Fibroblast of the aortic adventitia (primary cell): Measurements from ENCODE around the gene MLPH. TPM values are rescaled to one million over a fixed set of nuclear protein-coding genes. Genes with fewer than 3 reads are reported as not detected.

ENCODE experiments used
- DNase-seq: peaks from one replicate; pipeline ENCODE4 v3.0.0-alpha.2; 2010; ENCODE audit warnings: low read depth
- H3K4me3 ChIP-seq: 2 replicates; pipeline ENCODE4 v1.5.1; 2011; ENCODE audit warnings: low read depth, mild to moderate bottlenecking, control low read depth, low read length, moderate library complexity
- total RNA-seq: library from RNA; depleted of rRNA; stranded (reverse); fragments of >200 nt; gene quantifications from 2 replicates; pipeline ENCODE4 v1.2.3, GENCODE V29; 2012; ENCODE audit warnings: low replicate concordance
- TF ChIP-seq, protein P1 (sequence below): IDR thresholded peaks from 2 replicates; pipeline ENCODE4 v1.5.1; 2011; ENCODE audit warnings: mild to moderate bottlenecking, low read length, control low read depth, inconsistent platforms; ENCODE audit not compliant: insufficient read depth

The MLPH gene
- total RNA-seq, 1 donor: 5.2 TPM

DNA sequence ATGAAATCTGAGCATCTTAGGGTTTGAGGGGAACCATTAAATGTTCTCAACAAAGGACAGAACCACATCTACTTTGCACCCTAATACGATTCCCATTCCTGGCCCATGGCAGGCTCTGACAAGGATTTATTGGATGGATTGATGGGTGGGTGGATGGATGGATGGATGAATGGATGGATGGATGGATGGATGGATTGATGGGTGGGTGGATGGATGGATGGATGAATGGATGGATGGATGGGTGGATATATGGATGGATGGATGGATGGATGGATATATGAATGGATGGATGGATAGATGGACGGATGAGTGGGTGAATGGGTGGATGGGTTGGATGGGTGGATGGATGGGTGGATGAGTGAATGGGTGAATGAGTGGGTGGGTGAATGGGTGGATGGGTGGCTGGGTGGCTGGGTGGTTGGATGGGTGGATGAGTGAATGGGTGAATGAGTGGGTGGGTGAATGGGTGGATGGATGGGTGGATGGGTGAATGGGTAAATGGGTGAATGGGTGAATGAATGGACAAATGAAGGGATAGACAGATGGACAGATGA is 29.6 kb upstream of the MLPH start:
- no peak for DNase-seq
- H3K4me3 ChIP-seq: no peak overlapping the region
- TF ChIP-seq, protein P1, sequence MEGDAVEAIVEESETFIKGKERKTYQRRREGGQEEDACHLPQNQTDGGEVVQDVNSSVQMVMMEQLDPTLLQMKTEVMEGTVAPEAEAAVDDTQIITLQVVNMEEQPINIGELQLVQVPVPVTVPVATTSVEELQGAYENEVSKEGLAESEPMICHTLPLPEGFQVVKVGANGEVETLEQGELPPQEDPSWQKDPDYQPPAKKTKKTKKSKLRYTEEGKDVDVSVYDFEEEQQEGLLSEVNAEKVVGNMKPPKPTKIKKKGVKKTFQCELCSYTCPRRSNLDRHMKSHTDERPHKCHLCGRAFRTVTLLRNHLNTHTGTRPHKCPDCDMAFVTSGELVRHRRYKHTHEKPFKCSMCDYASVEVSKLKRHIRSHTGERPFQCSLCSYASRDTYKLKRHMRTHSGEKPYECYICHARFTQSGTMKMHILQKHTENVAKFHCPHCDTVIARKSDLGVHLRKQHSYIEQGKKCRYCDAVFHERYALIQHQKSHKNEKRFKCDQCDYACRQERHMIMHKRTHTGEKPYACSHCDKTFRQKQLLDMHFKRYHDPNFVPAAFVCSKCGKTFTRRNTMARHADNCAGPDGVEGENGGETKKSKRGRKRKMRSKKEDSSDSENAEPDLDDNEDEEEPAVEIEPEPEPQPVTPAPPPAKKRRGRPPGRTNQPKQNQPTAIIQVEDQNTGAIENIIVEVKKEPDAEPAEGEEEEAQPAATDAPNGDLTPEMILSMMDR: no peak

DNA sequence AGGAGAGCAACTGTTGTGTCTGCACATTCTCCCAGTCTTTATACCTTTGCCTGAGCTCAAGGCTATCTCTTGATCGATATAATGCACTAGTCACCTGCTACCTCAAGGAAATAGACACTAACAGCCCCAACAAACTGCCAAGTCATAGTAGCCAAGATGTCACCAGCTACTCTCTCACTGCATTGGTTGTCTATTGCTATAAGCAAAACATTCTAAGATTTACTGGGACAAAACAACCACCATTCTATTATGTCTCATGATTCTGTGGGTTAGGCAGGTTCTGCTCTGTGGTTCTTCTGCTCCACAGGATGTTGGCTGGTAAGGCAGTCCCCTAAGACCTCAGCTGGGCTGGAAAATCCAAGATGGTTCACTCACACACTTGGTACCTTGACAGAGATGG is 28.5 kb upstream of the MLPH start:
- no peak overlapping the region for H3K4me3 ChIP-seq
- no peak for DNase-seq
- TF ChIP-seq, protein P1: no peak

DNA sequence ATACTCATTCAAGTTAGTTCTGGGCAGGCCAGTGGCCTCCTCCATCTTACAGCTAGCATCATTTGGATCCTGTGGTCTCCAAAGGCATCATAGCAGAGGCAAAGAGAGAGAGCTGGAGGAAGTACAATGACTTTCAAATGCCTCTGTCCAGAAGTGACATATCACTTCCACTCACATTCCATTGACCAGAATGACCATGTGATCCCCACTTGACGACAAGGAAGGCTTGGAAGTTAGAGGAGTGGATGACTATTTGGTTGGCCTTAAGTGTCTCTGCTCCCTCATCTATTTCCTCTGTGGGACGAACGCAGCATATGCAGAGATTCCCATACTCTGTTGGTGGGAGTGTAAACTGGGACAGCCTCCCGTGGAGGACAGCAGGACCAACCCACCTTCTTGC is 27.8 kb upstream of the MLPH start:
- TF ChIP-seq, protein P1: no peak
- DNase-seq: peak; percentile 21
- H3K4me3 ChIP-seq: no peak overlapping the region

DNA sequence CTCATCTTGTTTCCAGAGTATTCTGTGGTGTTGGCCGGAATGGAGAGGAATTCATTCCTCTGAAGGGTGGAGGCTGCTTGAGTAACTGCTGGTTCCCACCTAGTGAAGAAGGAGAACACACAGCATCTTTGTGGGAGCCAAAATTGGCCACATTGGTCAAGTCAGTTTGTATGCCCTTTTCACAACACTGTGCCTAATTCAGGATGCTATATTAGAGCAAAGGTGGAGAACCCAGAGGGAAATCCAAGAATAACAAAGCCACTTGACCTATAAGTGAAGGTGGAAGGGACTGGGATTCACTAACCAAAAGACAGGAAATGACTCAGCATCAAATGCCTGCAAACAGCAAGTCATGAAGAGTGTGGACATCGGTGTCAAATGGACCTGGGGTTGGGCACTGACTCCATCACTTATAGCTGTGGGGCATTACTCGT is 27.3 kb upstream of the MLPH start:
- peak; percentile 85 for DNase-seq
- H3K4me3 ChIP-seq: no peak overlapping the region
- TF ChIP-seq, protein P1: no peak

DNA sequence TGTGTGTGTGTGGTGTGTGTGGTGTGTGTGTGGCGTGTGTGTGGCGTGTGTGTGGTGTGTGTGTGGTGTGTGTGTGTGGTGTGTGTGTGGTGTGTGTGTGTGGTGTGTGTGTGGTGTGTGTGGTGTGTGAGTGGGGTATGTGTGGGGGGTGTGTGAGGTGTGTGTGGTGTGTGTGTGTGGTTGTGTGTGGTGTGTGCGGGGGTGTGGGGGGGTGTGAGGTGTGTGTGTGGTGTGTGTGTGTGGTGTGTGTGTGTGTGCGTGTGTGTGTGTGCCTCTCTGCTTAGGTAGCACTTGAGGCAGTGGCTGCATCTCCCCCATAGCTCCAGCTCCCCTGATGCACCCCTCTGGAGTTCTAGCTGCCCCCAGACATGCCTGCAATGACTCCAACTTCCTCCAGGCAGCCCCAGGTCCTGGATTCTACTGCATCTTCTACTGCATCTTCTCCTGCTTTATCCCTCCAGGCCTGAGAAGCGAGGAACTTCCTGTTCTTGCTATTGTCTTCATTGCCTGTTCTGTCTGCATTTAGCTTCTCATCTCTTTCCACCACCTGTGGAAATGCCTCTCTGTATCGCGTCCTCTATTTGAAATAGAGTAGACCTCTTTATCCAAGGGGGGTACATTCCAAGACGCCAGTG is 22.2 kb upstream of the MLPH start:
- TF ChIP-seq, protein P1: no peak
- no peak overlapping the region for H3K4me3 ChIP-seq
- peak; percentile 31 for DNase-seq

DNA sequence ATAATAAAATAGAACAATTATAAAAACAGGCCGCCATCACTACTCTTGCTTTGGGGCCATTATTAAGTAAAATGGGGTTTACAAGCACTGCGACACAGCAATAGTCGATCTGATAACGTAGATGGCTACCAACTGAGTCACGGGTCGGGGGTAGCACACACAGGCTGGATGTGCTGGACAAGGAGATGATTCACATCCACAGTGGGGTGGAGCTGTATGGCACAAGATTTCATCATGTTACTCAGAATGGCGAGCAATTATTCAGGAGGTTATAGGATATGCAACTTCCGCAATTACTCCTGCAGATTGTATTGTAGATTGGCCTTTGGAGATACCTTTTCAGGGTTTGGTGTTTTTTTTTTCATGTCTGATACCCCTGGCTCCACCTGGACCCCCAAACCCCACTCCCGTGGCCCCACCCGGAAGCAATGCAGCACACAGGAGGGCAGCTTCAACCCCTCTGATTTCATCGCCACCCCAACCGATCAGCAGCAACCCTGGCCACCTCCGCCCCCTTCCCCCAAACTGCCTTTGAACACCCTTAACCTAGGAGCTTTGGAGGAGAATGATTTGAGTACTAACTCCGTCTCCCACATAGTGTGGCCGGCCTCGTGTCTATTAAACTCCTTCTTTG is 21.4 kb upstream of the MLPH start:
- peak; percentile 97 for DNase-seq
- TF ChIP-seq, protein P1: no peak

More for the DNA sequence above, 21.4 kb upstream of the MLPH start:
- no peak overlapping the region for H3K4me3 ChIP-seq
